Posterior cingulate gyrus (tissue), 11 donors: ENCODE data around the gene ZNF236.

ENCODE experiments used
- DNase-seq, 10 donors: peaks; one replicate each; pipeline versions ENCODE4 v3.0.0 to v3.0.0-alpha.2; 2020 to 2021; ENCODE audit warnings: mixed read lengths in 3 of 10
- intact Hi-C: fragments of 100-400 bp; cut with DNase I; formaldehyde crosslinking; loops from one replicate; pipeline ENCODE4 v1.15.1; 2023

Gene ZNF236

DNA sequence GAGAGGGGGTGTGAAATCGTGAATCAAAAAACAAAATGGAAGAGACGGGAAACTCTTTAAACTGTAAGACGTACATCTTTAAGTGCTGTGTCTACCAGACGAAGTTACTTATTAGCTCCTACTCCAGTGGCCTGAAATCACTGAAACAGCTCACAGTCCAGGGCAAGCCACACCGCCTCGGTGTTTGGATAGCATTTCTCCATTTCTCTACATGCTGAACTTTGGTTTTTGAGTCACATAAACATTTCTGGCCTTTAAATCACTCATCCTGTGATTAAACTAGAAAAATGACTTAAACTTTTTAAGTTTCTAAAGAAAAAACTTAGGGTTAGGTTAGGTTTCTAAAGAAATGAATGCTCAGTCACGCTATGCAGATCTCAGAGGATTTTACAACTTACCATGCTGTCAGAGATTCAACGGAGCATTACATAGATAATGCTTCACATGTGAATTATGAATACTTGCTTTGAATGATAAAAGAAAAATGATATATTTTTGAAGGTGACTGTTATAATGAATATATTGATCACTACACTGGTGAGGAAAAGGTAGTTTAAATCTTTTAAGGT is 171.8 kb downstream of the ZNF236 start:
- intact Hi-C loops, result no loop called here
- DNase-seq, result no peak

DNA sequence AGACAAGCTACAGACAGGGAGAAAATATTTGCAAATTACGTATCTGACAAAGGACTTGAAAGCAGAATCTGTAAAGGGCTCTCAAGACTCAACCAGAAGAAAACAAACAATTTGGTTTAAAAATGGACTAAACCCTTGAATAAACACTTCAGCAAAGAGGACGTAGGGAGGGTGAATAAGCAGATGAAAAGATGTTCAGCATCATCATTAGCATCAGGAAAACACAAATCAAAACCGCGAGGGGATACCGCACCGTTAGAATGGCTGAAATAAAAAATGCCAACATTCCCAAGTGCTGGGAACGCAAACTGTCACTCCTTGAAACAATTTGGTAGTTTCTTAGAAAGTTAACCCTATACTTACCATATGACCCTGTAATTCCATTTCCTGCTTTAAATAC is 173.5 kb downstream of the ZNF236 start:
- intact Hi-C loops, result no loop called here

DNA sequence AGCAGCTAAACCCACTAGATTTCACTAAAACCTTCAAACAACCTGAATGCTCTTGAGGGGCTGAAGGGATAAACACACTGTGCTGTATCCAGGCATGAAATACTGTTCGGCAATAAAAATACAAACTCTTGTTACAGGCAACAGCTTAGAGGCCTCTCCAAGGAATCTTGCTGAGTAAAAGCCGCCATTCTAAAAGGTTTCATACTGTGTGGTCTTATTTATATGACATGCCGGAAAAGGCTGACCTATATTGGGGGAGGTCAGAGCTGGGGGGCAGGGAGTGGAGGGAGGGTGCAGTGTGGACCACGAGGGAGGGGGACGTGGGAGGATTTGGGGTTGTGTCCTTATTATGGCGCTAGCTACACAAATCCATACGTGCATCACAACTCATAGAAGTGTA is 174.1 kb downstream of the ZNF236 start:
- intact Hi-C loops, result no loop called here
- no peak for DNase-seq

More for the DNA sequence above, 173.5 kb downstream of the ZNF236 start:
- DNase-seq, result no peak

DNA sequence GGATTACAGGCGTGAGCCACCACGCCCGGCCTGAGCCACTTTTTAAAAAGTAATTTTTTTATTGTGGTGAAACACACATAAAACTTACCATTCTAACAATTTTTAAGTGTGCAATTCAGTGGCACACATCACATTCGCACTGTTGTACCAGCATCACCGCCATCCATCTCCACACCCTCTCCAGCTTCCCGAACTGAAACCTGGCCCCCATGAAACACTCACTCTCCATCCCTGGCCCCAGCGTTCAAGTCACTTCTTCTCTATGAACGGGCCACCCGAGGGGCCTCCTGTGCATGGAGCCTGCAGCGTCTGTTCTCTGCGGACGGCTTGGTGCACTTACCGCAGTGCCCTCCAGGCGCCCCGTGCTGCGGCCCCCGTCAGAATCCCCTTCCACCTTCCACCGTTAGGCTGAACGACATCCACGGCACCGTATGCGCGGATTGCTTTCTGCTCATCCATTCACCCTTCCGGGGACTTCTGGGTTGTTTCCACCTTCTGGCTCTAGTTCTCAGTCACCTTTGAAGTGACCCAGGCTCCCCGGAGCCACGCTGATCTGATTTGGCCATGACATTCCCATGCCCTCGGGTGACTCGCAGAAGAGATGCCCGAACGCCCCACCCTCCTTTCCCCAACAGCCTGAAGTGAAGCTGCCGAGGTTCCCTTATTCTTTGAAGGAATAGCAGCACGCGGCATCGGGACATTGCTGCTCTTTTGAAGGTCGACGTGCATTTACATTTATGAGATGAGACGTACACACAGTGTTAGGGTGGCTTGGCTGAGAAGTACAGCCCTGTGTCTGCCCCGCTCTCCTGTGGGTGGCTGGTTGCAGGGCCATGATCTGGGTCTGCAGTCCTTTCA is 175.8 kb downstream of the ZNF236 start:
- intact Hi-C loops, result no loop called here
- DNase-seq, result peak in 5 of 10 donors; percentile 16 to 81 (median 55)

DNA sequence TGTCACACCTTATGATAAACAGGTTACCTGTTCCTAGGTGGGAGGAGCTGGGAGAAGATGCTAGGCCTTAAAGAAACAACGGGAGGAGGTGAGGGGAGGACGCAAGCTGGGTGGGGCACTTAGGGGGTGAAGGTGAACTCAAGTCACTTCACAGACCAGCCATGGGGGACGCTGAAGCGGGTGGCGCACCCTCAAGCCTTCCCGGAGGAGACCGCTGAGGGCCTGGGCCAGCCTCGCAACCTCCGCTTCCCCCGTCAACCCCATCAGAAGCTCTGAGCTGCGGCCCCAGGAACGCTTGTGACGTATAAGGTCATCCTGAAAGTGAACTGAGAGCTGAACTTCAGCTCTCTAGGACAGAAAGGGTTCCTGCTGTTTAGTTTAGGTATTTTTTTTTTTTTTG is 176.7 kb downstream of the ZNF236 start:
- peak in 3 of 10 donors; percentile 26 to 82 (median 65) for DNase-seq
- intact Hi-C loops, result no loop called here

DNA sequence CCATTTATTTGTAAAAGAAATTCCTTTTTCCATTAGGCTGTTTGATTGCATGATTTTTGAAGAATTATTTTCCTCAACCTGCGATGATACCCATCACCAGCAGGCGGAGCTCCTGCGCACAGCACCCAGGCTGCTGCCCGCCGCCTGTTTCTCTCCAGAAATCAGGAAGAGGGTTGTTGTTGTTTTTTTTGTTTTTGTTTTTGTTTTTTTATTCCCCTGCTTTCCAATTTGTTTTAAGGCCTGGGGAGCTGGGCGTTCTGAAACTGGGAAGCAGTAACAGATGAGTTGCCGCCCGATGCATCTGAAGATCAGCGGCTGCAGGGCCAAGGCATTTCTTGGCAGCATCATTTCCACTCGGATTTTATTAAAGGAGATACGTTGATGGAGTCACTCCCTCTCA is 178.2 kb downstream of the ZNF236 start:
- DNase-seq, result peak in 6 of 10 donors; percentile 61 to 95 (median 76)

DNA sequence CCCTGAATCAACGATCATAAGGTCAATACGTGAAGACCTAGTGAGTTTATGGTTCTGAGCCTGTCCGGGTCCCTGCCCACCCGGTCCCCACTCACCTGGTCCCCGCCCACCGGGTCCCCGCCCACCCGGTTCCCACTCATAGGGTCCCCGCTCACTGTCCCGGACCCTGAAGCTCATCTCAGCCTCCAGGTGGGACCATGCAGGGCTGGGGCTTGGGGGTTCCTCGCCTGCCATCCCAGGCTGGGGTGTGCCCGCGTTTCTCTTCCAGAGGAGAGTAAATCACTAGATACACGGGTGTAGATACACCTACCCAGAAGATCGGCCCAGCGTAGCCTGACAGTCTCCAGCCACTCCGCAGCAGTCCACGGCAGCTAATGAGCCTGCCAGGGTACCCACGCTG is 178.7 kb downstream of the ZNF236 start:
- intact Hi-C loops, result loop anchor here (2.0 kb wide), 2 partner anchors 212 to 650 kb away; no protein-coding TSS in a partner anchor
- DNase-seq, result peak in 5 of 10 donors; percentile 15 to 84 (median 52)

More for the DNA sequence above, 178.2 kb downstream of the ZNF236 start:
- intact Hi-C loops, result loop anchor here (1.0 to 2.0 kb wide), 3 partner anchors 55 to 650 kb away; no protein-coding TSS in a partner anchor

DNA sequence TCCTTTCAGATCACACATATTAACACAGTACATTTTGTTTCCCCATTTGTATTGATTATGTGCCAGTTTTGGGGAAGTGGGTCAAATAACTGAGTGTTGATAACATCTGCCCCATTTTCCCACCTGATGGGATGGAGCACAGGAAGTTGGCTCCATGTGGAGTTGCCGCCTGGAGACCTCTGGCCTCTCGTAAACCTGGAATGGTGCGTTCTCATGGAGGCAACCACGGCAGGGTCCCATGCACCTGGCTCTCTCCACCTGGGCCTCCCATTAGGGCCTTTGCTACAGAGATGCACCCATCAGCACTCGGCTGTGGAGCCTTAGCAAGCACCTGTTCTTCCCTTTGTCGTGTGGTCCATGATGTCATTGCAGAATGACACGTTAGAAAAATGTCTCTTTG is 179.6 kb downstream of the ZNF236 start:
- intact Hi-C loops, result loop anchor here (2.0 kb wide), 2 partner anchors 211 to 649 kb away; no protein-coding TSS in a partner anchor
- peak in 3 of 10 donors; percentile 7 to 68 (median 55) for DNase-seq

DNA sequence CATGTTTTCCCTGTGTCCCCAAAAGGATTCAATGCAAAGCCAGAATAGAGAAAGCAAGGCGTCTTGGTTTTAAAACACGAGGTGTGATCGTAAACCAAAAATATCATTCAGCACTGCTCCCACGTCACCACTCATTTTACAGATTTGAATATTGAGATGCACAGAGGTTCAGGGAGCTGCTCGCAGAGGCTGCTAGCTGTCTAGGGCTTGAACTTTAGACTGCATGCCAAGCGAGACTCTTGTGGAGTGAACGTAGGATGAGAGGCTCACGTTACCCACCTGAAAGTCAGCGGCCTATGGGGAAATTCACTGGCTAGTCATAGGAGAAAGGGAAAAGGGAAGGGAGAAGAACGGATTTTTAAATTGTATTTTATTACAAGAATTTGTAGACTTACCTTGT is 180.1 kb downstream of the ZNF236 start:
- peak in 2 of 10 donors; percentile 7 to 43 for DNase-seq
- intact Hi-C loops, result no loop called here

DNA sequence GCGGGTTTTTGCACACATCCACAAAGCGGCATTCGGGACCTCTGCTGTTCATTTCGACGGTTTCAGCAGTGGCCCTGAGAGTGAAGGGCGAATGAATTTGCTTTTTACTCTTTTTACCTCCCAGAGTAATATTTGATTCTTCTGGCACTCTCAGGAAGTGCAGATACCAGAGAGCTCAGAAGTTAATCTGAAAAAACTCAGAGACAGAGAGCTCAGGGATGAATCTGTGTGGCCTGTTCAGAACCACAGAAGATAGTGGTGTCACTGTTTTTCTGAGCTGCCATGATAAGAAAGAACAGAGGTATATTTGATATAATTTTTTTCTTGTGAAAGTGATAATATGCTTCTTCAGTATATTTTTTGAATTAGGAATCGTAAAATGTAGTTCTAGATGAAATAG is 181.0 kb downstream of the ZNF236 start:
- DNase-seq, result peak in 1 of 10 donors; percentile 8
- intact Hi-C loops, result no loop called here

DNA sequence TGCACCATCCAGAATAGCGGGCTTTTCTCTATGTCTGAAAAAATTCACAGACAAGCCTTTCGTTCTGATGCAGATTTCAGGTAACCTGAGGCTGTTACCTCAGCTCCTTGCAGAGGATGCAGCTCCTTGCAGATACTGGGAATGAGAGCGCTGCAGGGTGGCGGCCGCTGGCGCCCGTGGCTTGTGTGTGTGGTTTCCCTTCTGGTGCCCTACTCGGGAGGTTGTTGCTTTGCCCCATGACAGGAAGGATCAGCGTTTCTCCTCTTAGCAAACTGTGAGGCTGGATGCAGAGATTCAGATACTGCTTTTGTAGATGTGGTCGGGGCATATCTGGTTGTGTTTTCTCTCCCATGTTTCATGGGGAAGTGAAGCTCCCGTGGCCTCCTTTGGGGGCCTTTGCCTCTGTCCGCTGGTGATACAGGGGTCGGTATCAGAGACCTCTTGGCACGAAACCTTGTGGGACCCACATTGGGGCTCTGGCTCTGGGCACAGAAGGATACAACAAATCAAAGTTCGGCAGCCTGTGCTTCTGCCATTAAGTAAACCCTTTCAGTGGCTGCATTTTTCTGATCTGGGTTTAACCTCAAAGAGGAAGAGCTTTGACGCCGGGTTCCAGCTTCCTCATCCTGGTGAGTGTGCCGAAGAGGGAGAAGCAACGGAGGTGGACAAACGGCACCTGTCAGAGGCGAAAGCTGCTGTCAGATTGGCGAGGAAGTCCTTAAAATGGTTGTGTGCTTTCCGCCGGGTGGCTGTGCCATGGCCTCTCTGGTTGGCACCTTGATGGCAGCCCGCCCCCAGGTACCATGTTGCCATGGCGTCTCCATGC is 182.4 kb downstream of the ZNF236 start:
- DNase-seq, result peak in 4 of 10 donors; percentile 26 to 87 (median 55)
- intact Hi-C loops, result no loop called here

DNA sequence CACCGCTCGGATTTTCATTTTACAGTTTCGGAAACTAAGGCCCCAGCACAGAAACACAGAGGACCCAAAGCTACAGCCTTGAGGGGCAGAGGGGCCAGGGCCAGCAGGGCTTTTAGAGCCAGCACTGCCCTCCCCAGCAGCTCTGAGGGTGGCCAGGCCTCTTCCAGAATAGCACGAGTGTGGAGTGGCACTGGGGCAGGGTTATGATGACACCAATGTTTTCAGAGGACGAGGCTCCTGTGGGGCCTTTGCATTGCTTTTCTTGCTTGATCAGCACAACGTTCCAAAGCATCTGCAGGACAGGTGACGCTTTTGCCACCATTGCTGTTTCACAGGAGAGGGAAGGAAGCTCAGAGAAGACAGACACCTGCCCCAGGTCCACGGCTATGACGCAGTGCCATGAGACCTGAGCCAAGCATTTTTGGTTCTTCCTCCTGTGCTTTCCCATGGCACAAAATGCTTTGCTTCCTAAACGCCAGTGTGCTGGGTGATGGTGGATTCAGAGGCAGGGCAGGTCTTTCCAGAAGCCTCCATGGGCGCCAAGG is 183.4 kb downstream of the ZNF236 start:
- DNase-seq, result peak in 2 of 10 donors; percentile 23 to 63
- intact Hi-C loops, result no loop called here

DNA sequence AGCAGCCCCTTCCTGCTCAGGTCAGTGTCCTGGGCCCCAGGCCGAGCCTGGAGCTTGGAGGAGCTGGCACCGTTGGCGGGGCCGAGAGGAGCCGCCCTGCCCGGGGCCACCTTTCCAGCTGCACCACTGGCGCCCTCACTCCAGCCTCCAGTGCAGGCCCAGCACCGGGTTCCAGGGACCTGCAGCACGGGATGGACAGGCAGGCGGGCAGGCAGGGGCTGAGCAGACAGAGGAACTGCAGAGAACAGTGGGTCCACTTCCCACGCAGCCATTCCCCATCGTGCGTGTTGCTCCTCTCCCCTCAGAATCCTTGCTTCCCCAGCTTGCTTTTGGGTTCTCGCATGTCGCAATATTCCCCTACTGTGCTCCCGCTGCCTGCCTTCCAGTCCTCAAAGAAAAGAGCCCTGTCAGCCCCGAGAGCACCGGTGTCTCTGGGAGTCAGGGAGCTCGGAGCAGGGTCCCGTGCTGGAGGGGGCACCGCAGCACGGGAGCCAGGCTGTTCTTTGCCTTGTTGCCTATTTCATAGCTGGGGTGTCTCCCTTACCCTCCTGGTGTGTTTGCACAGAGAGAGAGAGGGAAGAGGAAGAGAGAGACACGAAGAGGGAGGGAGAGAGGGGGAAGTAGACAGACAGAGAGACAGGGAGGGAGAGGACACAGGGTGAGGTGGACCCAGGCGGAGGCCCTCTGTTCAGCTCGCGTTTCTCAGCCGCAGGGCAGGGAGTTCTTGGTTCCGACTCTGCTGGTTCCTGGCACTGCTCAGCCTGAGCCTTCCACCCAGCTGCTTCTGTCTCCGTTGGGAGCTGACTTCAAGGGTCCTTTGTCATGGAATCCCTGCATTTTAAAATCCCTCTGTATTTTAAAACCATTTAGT is 184.2 kb downstream of the ZNF236 start:
- intact Hi-C loops, result no loop called here
- peak in 4 of 10 donors; percentile 27 to 89 (median 60) for DNase-seq

DNA sequence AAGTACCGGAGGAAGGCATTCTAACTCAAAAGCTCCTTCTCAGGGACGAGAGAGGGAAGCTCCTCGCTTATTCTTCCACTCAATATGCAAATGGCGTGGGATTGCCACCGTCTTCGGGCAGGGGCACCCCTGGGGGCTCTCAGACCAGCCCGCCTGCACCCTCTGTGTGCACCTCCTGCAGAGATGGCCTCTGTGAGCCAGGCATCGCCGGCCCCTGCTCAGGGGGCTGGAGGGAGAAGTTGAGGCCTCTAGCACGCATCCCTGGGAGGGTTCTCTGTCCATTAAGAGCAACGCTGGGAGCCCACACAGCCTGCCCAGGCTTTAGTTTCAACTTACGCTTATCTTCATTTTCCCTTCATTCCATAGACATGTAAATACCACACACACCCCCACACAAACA is 184.9 kb downstream of the ZNF236 start:
- intact Hi-C loops, result no loop called here
- DNase-seq, result peak in 4 of 10 donors; percentile 9 to 85 (median 48)

DNA sequence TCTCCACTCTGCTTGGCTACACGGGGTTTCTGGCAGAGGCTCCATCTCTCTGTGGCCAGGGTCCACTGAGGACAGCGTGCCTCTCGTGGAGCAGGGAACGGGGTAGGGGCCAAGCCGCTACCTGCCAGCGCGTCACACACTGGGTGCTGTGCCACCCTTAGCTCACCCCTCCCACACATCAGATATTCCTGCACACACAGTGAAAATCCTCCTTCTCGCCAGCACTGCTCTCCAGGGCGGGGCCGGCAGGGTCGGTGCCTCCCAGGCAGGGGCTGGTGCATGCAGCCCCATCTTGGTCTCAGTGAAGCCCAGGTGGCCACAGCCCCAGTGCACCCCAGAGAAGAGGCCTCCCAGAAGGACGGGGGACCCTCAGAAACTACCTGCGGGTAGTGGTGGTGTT is 185.6 kb downstream of the ZNF236 start:
- DNase-seq, result peak in 3 of 10 donors; percentile 20 to 81 (median 76)
- intact Hi-C loops, result no loop called here

DNA sequence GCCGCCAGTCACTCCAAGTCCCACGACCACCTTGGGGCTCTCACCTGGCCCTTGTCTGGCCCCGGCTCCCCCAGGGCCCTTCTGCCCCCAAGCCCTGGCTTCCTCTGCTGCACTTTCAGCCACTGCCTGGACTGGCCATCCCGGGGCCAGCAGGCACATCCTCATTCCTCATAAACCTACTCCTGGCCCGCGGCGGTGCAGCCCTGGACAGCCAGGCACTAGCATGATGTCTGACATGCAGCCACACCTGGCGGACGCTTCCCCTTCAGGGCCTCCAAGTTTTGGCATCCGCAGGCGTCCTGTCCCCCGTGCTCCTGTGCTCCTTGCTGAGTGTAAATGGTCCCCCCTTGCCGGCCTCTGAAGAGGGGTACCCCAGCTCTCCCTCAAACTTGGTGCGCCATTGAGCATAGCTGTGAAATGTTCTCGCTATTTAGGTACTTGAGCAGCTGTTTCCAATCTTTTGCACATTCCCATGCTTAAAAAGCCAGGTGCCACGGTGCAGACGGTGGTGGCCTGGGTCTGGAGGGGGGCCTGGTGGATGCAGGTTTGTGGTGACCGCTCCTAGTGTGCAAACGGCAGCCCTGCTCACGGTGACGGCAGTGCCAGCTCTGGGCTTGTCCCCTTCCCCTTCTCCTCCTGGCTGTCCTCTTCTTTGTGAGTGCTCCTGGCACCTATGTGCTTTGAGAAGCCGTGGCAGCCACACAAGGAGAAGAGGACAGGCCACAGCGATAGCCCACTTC is 186.4 kb downstream of the ZNF236 start:
- intact Hi-C loops, result no loop called here
- peak in 3 of 10 donors; percentile 12 to 83 (median 77) for DNase-seq

DNA sequence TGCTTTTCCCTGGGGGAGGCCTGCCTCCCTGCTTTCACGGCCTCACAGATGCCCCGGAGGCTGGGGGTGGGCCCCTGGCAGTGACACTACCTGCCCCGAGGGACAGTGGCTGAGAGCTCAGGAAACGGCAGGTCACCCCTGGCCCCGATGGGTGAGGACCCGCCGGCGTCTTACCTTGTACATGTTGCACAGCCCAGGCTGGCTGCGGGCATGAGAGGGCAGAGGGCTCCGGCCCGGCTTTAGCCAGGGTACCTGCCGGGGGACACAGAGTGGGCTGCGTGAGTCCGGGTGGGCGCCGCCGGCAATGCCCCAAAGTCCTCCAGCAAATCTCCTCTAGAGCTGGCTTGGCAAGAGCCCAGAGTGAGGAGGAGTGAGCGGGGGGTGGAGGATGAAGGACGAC is 187.3 kb downstream of the ZNF236 start:
- DNase-seq, result peak in 3 of 10 donors; percentile 13 to 76 (median 71)
- intact Hi-C loops, result no loop called here

DNA sequence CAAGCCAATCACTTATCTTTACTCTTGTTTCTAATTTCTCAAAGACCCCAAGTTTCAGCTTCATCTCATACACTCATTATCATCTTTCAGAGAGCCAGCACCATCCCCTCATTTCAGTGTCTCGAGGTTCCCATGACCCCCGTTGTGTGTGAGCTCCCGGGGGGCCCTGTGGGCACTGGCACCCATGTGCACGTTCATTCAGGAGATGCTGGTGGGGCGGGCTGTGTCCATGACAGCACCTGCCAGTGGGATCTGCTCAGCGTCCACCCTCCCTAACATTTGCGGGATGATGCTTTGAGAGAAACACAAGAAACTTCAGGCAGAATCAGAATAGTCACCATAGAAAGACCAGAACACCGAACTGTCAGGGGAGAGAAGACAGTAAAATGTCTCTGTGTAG is 189.8 kb downstream of the ZNF236 start:
- intact Hi-C loops, result no loop called here

More for the DNA sequence above, 189.8 kb downstream of the ZNF236 start:
- peak in 1 of 10 donors; percentile 87 for DNase-seq
